COLO668 (cell line): ENCODE data around the gene PAK3.

Source experiments
- DNase-seq: peaks from one replicate; lab custom pipeline; 2025; ENCODE audit not compliant: unreplicated experiment; lab: John Stamatoyannopoulos, UW

The PAK3 gene

DNA sequence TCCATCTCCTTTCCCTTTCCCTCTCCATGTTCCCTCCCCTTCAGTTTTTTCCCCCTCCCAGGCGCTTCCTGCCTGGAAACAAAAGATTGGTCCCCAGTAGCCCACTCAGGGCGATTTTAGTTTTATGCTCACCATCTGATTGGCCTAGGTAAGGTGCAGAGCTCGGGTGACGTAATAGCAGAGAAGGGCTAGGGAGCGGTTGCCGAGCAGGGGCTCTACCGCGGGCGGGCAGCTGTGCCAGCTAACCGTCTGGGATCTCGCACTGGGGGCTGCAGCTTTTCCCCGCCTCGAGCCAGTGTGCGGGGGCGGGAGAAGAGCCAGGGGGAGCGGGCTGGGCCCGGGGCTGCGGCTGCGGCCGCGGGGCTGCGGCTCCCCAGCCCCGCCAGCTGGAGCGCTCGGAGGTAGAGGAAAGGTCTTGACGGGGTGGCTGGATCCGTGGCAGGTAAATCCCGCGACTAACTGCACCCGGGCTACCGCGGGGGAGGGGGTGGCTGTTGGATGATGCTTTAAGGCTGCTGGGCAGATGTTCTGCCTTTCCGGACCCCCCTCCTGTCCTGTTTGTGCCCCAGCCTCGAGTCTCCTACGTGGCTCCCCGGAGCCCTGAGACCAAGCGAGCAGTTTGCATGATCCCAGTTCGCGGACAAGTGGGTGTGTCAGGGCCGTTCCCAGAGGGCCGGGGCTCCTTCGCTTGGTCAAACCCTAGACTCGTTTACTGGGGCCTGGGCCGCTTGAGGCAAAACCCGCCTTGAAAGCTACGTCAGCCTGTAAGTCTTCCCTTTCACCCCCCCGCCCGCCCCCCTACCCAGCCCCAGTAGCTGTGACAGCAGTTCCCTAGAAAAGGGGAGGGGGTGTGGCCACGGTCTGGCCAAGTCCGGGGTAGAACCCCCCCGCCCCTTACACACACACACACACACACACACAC is at the start of gene PAK3:
TSS of gene PAK3 (plus strand) at position 218 of the 922 bp plus-strand sequence. CDS start 26,913 bp downstream, outside the sequence.
- peak; percentile 31 for DNase-seq

DNA sequence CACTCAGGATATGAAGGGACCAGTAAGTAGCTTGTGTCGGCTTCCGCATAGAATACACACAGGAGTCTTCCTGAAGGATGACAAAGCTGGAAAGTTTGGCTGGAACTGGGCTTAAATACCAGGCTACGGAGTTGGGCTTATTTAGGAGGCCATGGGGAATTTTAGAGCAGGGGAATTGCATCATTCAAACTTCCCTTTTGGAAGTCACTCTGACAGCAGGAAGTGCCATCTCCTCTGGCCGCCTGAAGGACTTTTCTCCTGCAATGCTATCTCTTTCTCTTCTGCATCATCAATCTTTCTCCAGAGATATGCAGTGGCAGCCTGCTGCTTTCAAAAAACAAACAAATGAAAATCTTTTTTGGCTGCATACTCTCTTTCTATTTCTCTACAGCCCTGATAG is 48.4 kb upstream of the PAK3 start:
- no peak for DNase-seq

- DNase-seq, result no peak
These were observed 43.5 kb upstream of the PAK3 start for GRCh38 chrX:111052478-111052877.

DNA sequence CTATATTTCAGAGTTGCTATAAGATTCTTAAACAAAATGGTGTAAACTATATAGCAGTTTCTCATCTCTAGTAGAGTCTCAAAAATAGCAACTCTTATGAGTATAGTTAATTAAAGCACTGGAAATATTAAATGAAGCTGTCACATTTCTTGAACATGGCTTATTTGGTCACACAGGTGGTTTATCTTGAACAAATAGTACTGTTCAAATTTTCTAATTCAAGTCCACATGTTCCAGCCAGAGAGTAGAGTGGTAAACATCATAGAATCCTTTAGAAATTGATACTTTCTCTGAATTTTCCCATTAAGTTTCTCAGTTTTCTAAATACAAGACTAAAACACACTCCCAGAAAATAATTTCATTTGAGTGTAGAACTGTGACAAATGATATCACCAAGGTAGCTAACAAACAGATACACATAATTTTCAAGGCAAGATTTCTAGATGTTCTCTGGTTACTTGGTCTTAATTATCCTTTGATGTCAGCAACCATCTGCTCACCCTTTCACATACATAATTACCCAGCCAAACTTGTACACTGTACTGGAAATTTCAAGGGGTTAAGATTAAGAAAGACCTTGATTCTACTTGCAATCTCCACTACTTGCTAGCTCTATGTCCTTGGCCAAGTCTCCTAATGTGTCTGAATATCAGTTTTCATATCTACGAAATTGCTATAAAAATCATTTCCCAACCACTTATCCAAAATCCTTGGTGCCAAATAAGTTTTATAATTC is 24.3 kb upstream of the PAK3 start:
- DNase-seq, result no peak

DNA sequence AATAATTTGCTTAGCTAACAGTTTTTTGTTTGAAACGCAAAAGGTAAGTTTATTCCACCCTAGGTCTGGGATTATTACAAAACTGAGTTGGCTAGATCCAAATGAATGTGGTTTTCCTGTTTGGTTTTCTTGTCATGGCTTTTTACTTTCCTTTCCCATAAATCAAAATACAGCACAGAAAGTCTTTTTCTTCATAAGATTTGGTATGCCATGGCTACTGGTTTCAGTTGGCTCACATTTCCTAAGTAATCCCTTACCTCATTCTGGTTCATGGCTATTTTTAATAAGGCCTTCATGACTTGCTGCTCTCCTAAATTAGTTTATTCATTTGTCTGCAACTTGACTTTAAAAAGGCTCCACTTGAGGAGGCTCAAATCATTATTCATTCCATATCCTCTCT is 12.9 kb upstream of the PAK3 start:
- no peak for DNase-seq

GRCh38 chrX:111086591-111087006 is 9.4 kb upstream of the PAK3 start:
- DNase-seq, result no peak

- DNase-seq, result no peak
These were observed 7.4 kb upstream of the PAK3 start for GRCh38 chrX:111088628-111089027.

- no peak for DNase-seq
These were observed 5.5 kb upstream of the PAK3 start for GRCh38 chrX:111090458-111090857.

DNA sequence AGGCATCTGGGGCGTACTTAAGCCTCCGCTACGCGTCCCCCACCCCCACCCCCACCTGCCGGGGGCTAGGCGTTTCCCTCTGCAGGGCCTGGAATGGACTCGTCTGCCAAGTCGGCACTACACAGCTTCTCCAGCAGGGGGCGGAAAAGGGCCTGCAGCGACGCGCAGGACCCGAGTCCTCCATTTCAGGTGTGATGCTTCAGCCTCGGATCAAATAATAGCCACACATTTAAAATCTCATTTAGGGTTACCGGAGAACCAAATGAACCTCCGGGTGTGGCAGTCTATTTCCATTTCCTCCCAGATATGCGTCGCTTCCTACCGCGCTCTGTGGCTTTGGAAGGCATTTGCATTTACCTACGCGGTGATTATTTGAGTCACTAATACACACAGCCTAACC is 2.9 kb downstream of the PAK3 start:
- peak; percentile 56 for DNase-seq

GRCh38 chrX:111100191-111100590 is 4.2 kb downstream of the PAK3 start:
- peak; percentile 6 for DNase-seq

DNA sequence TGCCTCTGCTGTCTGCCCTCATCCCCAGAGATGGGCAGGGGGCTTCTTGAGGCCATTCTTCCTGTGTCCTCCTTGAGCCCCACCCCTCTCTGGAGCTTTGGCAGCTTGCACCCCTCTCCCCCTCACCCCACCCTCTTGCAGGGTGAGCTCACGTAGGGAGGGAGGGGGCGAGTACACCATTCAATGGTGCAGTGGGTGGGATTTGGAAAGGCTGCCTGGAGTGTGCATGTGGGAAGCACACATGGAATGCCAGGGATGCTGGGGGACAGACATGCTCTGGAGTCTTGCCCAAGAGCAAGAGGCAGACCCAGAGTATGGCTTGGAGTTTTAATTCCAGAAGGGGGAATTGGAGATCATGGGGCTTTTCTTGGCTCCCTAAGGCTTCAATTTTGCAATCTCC is 5.6 kb downstream of the PAK3 start:
- no peak for DNase-seq

DNA sequence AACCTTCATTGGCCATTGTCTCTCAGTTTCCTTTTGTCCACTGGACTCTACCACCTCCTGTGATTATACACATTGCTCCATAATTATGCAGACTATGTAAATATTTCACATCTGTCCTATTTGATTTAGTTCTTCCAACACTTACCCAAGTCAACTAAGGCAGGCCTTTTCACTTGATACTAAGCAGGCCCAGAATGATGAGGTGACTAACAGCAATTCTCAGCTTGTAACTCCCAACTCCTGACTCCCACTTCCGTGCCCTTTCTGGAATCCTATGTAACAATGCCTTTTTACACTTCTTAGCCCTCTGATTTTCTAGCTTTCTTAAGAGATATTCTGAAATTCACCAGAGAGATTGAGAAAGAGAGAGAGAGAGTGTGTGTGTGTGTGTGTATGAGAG is 6.6 kb downstream of the PAK3 start:
- DNase-seq, result no peak

DNA sequence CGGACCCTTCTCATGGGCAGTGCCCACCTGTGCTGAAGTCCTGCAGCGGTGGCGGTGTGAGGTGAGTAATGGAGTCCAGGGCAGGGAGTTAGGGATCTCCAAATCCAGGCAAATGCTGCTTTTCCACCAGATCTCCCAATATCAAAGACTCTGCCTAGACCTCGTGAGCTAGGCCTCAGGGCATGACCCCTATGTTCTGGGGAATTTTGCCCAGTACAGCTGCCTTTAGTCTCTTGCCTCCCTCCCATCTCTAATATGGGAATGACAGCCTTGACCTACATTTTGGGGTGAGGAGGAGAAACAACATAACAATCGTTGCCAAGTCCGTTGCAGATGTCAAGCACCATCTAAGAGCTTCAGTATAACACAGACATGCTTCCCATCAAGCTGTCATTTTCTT is 7.3 kb downstream of the PAK3 start:
- no peak for DNase-seq

- DNase-seq, result no peak
These were observed 14.2 kb downstream of the PAK3 start for GRCh38 chrX:111110098-111110775.

GRCh38 chrX:111114806-111115205 is 18.8 kb downstream of the PAK3 start:
- DNase-seq, result no peak

DNA sequence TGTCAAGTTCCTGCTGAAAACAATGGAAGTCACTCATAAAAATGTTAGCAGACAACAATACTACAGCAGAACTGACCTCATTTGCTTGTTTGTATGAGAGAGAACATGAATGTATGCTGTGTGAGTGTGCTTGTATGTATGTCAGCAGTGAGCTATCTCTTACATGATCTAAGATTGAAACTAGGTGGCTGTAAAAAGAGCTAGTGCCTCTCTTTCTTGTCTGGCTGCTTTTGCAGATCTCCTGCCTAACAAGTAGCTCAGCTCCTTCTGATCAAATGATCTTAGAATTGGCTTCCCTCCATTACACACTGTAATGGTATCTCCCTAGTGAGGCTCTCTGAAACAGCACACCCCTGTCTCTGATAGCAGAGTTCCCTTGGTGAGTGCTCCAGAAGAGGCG is 20.7 kb downstream of the PAK3 start:
- DNase-seq, result no peak

- DNase-seq, result no peak
These were observed 23.4 kb downstream of the PAK3 start for GRCh38 chrX:111119341-111119740.

GRCh38 chrX:111123125-111123524 is 27.1 kb downstream of the PAK3 start:
- DNase-seq, result no peak

- no peak for DNase-seq
These were observed 27.7 kb downstream of the PAK3 start for GRCh38 chrX:111123606-111124179.

DNA sequence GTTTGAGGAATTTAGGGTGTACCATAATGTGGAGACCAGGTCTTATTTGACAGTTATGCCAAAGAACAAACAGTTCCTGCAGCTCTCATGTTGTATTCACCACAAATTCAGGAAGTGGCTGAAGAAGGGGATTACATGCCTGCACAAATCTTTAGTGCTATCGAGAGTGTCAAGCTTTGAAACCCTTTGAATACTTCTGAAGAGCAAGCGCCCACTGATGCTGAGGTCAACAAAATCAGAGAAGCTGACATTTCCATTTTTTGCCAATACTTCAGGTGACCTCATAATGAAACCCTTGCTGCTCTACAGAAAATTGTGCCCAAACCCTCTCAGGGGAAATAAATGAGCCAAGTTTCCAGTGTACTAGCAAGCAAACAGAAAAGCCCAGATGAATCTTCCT is 28.4 kb downstream of the PAK3 start:
- no peak for DNase-seq

GRCh38 chrX:111127038-111127437 is 31.0 kb downstream of the PAK3 start:
- DNase-seq, result no peak
